Measurements from ENCODE around the gene DISC1.

- TF ChIP-seq ZNF740 (CRISPR knock-in tag; IDR thresholded peaks at IDR 0.05) (no peak), AFF4 (CRISPR knock-in tag; IDR thresholded peaks at IDR 0.05) (no peak), ZNF274 (CRISPR knock-in tag; IDR thresholded peaks at IDR 0.05) (no peak), BRCA1 (CRISPR knock-in tag; IDR thresholded peaks at IDR 0.05) (no peak), RXRB (CRISPR knock-in tag; IDR thresholded peaks at IDR 0.05; ENCODE audit: borderline replicate concordance) (no peak), FOSL2 (CRISPR knock-in tag; IDR thresholded peaks at IDR 0.05) (no peak), STAT6 (CRISPR knock-in tag; IDR thresholded peaks at IDR 0.05; ENCODE audit: borderline replicate concordance) (no peak), POLR2AphosphoS2 (IDR thresholded peaks at IDR 0.05; ENCODE audit: low read depth, low read length) (no peak)
Observed at GRCh38 chr1:231707407-231707806, 80.8 kb downstream of the DISC1 start.
